IPS-18c (cell line): ENCODE data around the gene SH3RF1.
A peak's percentile ranks its signal among the peaks of the same experiment; 100 is the strongest.

ENCODE experiments used
- H3K4me3 ChIP-seq: 2 replicates; pipeline ENCODE4 v1.7.0; 2013; ENCODE audit warnings: low read depth, mild to moderate bottlenecking, low read length, moderate library complexity; ENCODE audit not compliant: insufficient read depth
- H3K9me3 ChIP-seq: one replicate; pipeline ENCODE4 v1.6.1; 2013; ENCODE audit warnings: mild to moderate bottlenecking, low read length, moderate library complexity; ENCODE audit not compliant: control insufficient read depth, insufficient read depth

Gene SH3RF1

DNA sequence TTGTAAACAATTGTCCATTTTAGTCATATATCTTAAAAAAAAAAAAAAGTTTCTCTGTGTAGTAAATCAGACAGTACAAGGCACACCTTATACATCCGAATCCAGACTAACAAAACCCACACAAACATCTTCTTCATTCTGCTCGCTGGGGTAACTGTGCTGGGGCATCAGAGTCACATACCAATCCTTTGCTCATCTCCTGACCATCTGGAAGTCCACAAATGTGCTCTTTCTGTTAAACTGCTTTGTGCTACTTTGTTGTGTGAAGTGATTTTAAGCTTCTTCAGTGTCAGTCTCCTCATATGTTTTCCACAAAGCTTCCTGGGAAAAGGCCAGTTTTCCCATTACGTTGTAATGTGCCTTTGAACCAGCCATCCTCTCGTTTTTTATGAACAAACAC, 174.5 kb downstream of the SH3RF1 start:
- Histone ChIP-seq H3K9me3 (peaks cover 5% of the 10 kb centered on the region), H3K4me3 (no peak overlapping the region)

DNA sequence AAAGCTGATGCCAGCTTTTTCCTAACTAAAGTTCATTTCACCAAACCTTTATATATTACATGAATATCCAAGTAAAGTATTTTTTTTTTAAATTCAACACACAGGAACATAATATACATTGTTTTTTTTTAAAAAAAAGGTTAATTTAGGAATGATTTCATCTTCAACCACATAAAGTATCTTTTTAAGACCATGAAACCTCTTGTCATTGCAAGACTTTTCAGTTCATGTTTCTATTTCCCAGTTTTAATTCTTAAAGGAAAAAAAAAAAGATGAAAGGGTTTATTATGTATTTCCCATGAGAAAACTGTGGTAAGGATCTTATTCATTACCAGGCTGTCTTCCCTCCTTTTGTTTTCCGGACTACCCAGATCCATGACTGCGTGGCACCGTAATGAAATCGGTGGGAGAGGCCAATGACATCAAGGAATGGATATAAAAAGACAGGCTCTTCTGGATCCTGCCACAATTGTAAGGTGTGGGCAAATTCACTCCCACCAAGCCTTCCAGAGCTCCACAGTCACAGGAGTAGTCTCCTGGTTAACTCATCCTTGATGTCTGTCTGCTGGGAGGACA, 176.0 kb downstream of the SH3RF1 start:
- H3K9me3 ChIP-seq, result peaks cover 6% of the 10 kb centered on the region

DNA sequence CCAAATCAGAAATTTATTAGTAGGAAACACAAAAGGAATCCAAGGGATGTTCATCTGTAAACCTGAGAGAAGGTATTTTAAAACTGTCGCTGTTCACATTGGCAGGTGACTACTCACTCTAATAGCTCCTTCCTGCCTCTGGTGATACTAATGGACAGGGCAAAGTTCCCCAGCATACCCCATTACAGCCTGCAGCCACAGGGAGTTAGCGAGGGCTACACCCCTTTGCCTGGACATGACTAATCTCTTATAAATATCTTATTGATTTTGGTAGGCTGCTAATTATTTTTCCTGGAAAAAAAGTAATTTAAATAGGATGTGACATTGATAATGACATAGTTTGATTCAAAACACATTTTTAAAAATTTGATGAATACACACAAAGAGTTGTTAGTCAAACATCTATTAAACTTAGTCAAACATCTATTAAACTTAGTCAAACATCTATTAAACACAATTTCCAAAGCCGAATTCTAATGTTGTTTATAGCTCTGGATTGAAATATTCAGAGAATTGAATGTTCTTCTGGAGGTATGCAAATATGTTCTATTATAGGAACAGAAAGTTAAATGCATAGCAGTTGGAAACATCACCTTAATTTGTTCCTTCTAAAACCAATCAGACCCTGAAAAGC, 177.8 kb downstream of the SH3RF1 start:
- H3K9me3 ChIP-seq, result peaks cover 9% of the 10 kb centered on the region

More for the DNA sequence above, 176.0 kb downstream of the SH3RF1 start:
- no peak overlapping the region for H3K4me3 ChIP-seq

DNA sequence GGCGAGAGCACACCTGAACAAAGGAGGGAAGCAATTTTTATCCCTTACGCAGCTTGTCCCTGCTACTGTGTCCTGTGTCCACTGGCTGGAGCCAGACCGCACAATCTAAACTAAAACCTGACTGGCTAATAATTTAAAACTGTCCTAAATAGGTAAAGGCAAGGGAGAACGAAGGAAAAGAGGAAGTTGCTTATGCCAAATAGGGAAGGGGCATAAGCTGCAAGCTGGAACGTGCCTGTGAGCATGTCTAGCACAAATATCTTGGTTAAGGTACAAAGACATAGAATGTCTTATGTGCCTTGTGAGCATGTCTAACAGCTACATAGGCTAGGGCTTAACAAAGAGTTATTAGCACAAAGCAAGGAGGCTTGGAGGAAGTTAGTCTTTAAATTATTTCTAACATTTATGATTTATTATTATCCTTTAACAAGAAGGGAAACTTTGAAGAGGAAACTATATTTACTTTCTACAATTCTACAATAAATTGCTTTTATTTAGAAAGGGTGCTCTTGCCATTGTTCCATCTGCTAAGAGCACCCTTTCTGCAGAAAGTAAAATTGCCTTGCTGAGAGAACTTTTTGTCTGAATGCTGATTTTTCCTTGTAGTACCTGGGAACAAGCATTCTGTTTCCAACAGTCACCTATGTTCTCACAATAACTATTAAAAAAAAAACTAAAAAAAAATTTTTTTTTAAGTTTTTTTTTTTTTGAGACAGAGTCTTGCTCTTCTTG, 180.1 kb downstream of the SH3RF1 start:
- H3K4me3 ChIP-seq, result 0 out of 2 replicates have a peak overlapping the region, but pooled peaks have one; percentile 15

More for the DNA sequence above, 177.8 kb downstream of the SH3RF1 start:
- no peak overlapping the region for H3K4me3 ChIP-seq

DNA sequence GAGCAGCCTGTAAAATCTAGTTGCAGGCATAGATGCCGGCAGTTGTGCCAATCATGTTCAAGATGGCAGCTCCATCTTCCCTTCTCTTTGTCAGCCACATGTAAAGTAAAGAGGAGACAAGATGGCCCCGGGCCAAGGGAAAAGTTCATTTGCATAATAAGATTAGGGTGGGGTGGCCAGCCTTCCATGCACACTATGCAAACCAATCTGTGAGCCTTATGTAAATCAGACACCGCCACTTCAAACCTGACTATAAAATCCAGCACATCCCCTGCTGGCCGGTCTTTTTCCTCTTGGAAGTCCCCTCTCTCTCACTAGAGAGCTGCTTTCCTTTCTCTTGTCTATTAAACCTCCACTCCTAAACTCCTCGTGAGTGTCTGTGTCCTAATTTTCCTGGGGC, 181.8 kb downstream of the SH3RF1 start:
- no peak overlapping the region for H3K4me3 ChIP-seq
- peaks cover 9% of the 10 kb centered on the region for H3K9me3 ChIP-seq

More for the DNA sequence above, 180.1 kb downstream of the SH3RF1 start:
- peaks cover 9% of the 10 kb centered on the region for H3K9me3 ChIP-seq

DNA sequence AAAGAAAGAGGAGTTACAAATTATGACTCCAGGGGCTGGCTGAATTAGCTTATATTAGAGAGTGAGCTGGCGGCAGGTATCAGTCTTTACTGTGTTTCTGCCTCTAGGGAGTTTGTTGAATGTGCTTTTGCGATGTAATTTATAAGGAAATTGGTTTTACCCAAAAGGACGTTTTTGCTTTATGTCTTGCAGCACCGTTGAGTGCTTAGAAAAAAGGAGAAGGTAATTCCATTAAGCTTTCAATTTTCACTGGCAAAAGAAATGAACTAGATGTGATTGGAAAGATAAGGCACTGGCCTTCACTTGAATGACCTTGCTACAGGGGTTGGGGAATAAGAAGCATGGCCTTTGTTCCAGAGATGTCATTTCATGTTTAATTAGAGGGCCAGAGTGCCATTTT, 185.8 kb downstream of the SH3RF1 start:
- Histone ChIP-seq H3K4me3 (no peak overlapping the region), H3K9me3 (peaks cover 3% of the 10 kb centered on the region)

DNA sequence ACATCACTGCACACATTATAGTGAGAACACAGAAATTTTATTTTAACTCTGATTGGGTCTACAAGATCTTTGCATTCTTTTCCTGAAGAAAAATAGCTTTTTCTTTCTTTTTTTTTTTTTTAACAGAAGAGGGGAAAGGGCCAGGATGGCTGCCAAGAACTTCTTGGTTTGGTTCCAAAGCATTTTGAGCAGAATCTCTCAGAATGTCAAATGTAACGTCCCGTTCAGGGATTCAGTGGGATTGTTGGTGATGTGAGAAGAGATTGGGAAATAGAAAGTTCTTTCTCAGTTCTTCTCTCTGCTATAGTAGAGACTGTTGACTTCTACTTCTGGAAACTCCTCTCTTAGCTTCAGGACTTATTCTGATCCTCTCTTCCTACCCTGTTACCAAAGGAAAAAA, 189.8 kb downstream of the SH3RF1 start:
- Histone ChIP-seq H3K9me3 (no peaks in the 10 kb centered on the region), H3K4me3 (no peak overlapping the region)

DNA sequence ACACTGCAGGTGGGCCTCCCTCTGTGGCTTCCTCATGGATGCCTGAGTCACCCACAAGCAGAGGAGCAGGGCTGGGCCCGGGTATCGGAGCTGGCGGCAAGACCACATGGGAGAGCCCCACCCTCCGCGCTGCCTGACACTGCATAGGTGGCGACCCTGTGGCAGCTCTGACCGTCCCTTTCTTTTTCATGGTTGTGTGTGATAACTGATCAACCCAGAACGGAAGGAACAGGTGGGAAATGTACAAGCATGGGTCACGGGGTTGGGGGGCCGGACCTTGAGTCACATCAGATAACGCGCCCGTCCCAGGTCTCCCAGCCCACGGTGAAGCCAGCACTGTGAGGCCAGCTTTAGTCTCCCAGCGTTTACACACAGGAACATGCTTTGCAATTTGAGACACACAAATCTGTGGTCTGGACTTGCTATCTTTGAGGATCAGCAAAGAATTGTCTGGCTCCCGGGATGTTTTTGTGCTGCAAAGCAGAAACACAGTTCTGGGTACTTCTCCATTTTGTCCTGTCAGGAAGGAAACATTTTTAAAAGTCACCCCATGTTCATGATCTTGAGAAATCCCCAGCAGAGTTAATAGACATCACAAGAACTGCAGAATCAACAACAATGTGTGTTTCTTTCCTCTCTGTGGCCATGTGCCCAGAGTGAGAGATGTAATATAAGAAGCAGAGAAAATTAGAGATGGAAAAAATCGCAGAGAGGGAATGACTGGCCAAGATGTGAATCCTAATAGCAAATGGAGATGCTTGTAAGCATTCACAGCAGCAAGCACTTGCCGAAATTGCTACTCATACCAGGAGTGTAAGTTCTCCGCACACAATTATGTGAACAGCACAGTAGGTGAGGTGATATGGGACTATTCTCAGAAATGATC, 190.6 kb downstream of the SH3RF1 start:
- no peaks in the 10 kb centered on the region for H3K9me3 ChIP-seq
- no peak overlapping the region for H3K4me3 ChIP-seq

DNA sequence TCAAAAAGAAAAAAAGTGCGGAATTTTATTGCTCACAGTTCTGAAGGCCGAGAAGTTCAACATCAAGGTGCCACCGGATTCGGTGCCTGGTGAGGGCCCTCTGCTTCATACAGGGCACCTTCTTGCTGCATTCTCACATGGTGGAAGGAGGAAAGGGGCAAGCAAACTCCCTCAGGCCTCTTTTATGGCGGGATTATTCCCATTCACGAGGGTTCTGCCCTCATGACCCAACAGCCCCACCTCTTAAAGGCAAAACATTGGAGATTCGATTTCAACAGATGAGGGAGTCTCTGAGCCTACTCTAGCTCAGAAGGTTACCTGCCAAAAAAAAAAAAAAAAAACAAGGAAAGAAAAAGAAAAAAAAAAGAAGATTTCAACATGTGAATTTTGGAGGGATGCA, 196.6 kb downstream of the SH3RF1 start:
- Histone ChIP-seq H3K4me3 (no peak overlapping the region), H3K9me3 (no peaks in the 10 kb centered on the region)

DNA sequence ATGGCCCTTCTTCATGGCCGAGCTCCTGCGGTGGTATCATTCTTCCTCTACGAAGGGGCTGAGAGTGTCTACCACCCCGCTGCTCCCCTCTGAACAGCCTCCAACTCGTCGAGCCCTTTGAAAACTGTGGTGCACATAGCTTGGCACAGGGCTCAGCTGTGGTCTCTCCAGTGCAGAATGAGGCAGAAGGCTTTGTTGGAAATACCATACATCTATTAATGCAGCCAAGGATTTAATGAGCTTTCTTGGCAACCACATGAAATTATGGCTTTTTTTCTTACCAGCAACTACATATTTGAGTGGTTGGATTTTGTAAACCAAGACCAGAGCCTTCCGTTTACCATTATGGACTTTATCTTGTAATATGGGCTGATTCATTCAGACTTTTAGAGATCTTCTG, 199.0 kb downstream of the SH3RF1 start:
- H3K9me3 ChIP-seq, result no peaks in the 10 kb centered on the region
- H3K4me3 ChIP-seq, result no peak overlapping the region

DNA sequence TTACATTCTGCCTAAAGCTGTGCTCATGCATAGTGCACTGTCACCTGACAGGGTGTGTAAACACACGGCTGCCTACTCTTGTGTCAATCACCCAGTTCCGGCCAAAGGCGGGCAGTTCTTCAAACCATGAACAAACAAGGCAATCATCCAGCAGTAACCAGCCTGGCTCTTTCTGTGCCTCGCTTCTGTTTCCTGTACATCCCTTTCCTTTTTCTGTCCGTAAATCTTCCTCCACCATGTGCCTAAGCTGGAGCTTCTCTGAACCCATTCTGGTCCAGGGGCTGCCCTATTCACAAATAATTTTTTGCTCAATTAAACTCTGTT, 199.9 kb downstream of the SH3RF1 start:
- Histone ChIP-seq H3K4me3 (no peak overlapping the region), H3K9me3 (no peaks in the 10 kb centered on the region)

DNA sequence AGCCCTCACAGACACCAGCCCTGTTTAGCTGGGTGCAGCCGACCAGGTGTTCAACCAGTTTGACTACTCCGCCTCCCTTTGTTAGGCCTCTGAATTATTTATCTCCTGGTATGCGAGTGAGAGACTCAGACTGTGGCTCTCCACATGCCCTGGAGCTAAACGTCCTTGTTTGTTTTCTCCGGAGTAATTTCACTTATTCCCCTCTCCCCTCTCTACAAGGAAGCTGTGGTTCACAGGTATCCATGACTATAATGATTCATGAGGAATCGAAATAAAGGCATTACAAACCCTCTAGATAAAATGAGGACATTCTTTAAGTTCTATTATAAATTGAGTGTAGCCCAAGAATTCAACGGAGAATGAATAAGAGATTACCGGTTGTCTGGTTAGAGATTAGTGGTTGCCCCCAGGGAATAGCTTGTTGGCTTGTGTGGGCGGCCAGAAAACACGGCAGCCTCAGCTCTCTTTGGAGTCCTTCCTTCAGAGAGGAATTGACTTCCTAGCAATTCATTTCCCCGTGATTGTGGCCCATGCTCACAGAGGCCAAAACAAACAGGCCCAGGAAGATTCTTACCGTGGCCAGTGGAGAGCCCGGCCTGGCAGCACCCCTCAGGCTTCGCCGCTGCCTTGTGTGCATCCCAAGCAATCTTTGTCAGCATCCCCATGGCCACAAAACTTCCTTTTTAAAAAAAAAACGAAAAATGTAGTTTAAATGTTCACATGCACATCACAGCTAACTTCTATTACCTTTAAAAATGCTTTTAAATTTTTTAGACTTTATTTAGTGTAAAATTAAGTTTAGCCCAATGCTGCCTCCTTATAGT, 200.5 kb downstream of the SH3RF1 start:
- no peaks in the 10 kb centered on the region for H3K9me3 ChIP-seq
- peak overlapping the region; percentile 24; the same call in 1 of the 2 replicates for H3K4me3 ChIP-seq

DNA sequence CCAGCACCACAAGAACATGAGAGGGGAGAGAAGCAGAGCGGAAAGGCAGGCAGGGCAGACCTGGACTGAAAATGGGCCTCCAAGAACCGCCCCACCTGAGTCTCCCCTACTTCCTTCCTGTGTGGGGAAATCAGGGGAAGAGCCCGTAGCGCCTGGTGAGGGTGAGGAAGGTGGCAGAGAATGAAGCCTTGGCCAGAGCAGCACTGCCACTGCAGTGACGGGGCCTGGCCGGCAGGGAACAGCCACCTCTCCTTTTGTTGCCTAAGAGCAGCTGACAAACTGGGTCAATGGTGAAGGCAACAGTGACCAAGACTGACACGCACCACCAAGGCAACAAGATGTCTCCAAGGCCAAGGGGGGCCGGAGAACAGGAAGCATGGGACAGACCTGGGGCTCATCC, 202.3 kb downstream of the SH3RF1 start:
- Histone ChIP-seq H3K4me3 (no peak overlapping the region), H3K9me3 (no peaks in the 10 kb centered on the region)

DNA sequence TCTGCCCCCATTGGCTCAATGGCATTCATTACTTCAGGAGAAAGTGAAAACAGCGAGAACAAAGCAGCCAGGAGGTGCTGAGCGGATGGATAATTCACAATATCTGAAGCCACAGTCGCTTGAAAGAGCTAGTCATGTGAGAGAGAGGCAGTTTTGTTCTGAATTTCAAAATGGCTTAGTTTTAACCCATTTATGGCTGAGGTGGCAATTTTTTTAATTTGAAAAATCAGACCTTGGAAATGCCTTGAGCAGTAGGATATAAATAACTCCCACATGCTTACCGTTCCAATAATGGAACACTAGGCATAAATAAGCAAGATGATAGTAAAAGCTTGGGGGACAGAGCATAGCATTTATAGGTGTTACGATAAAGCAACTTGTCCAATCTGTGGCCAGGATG, 203.8 kb downstream of the SH3RF1 start:
- H3K4me3 ChIP-seq, result no peak overlapping the region
- H3K9me3 ChIP-seq, result no peaks in the 10 kb centered on the region

DNA sequence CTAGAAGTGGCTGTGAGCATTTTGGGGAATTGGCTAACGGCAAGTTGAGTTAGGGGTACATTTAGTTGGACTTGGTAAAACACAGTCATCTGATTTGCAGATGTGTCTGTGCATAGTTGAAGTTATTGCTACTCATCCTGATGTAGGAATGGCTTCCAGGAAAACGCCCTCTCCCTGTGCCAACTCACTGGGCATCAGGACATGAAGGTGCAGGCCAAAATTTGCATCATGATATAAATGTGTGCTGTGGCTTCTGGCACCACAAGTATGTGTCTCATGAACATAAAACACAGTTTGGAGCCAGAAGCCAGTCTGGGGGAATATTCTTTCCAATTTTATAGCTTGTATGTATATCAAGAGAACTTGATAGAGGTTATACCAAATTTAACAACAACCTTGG, 206.5 kb downstream of the SH3RF1 start:
- H3K4me3 ChIP-seq, result no peak overlapping the region
- no peaks in the 10 kb centered on the region for H3K9me3 ChIP-seq

DNA sequence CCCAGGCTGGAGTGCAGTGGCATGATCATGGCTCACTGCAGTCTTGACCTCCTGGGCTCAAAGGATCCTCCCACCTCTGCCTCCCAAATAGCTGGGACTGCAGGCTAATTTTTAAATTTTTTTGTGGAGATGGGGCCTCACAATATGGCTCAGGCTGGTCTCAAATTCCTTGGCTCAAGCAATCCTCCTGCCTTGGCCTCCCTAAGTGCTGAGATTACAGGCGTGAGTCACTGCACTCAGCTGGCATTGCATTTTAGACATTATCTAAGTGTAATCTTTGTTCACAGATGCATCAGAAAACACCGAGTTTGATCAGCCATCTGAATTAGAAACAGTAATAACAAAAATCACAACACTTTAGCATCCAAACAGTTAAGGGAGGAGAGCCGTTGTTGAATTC, 207.3 kb downstream of the SH3RF1 start:
- no peak overlapping the region for H3K4me3 ChIP-seq
- H3K9me3 ChIP-seq, result no peaks in the 10 kb centered on the region

DNA sequence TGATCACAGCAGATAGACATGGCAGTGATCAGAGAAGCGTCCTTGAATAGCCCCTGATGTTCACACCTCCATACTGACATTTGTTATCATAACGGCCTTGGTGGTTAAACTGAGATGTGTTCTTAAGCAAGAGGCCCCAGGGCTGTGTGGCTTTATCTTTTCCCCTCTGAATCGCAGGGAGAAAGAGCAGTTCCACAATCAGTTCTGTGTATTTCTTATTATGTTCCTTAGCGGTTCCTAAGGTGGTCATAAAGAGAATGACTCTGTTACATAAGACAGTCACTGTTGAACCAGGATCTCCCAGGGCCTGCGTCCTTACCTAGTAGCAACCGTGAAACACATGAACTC, 207.9 kb downstream of the SH3RF1 start:
- Histone ChIP-seq H3K4me3 (no peak overlapping the region), H3K9me3 (no peaks in the 10 kb centered on the region)
